Measurements from ENCODE around the gene AQP2.
"Not testable (repeated sequence)": the region's sequence is repeated elsewhere in the genome, so short reads cannot be mapped to it uniquely, and the experiment has no call there.

The AQP2 gene

GRCh38 chr12:49980501-49981349 is 30.2 kb downstream of the AQP2 start:
- DNase-seq (ENCODE audit: low read depth), result no peak
- TF ChIP-seq CTCF (IDR thresholded peaks at IDR 0.05; ENCODE audit: low read length, missing control alignments), result no peak
- H3K4me3 ChIP-seq (replicated peaks; ENCODE audit: low read depth, low read length), result no peak overlapping the region

GRCh38 chr12:49982246-49983087 is 31.9 kb downstream of the AQP2 start:
- no peak overlapping the region for H3K4me3 ChIP-seq (replicated peaks; ENCODE audit: low read depth, low read length)
- no peak for DNase-seq (ENCODE audit: low read depth)
- no peak for TF ChIP-seq CTCF (IDR thresholded peaks at IDR 0.05; ENCODE audit: low read length, missing control alignments)

GRCh38 chr12:49983892-49984291 is 33.4 kb downstream of the AQP2 start:
- peak; percentile 10 for TF ChIP-seq CTCF (IDR thresholded peaks at IDR 0.05; ENCODE audit: low read length, missing control alignments)
- DNase-seq (ENCODE audit: low read depth), result peak; percentile 89
- H3K4me3 ChIP-seq (replicated peaks; ENCODE audit: low read depth, low read length), result no peak overlapping the region

- no peak for DNase-seq (ENCODE audit: low read depth)
- no peak overlapping the region for H3K4me3 ChIP-seq (replicated peaks; ENCODE audit: low read depth, low read length)
- no peak for TF ChIP-seq CTCF (IDR thresholded peaks at IDR 0.05; ENCODE audit: low read length, missing control alignments)
These were observed 34.2 kb downstream of the AQP2 start for GRCh38 chr12:49984476-49985359.

- DNase-seq (ENCODE audit: low read depth), result no peak
- no peak for TF ChIP-seq CTCF (IDR thresholded peaks at IDR 0.05; ENCODE audit: low read length, missing control alignments)
- H3K4me3 ChIP-seq (replicated peaks; ENCODE audit: low read depth, low read length), result no peak overlapping the region
These were observed 35.4 kb downstream of the AQP2 start for GRCh38 chr12:49985981-49986380.

- H3K4me3 ChIP-seq (replicated peaks; ENCODE audit: low read depth, low read length); DNase-seq (ENCODE audit: low read depth): not testable (repeated sequence)
These were observed 35.9 kb downstream of the AQP2 start for GRCh38 chr12:49986476-49986875.

All from fibroblast of pulmonary artery (primary cell).